ENCODE data around the gene TDP1. TPM values are rescaled to one million over a fixed set of nuclear protein-coding genes. Genes with fewer than 3 reads are reported as not detected.

TDP1 gene
- total RNA-seq, 1 experiment from 2014 or later: 42.9 TPM

DNA sequence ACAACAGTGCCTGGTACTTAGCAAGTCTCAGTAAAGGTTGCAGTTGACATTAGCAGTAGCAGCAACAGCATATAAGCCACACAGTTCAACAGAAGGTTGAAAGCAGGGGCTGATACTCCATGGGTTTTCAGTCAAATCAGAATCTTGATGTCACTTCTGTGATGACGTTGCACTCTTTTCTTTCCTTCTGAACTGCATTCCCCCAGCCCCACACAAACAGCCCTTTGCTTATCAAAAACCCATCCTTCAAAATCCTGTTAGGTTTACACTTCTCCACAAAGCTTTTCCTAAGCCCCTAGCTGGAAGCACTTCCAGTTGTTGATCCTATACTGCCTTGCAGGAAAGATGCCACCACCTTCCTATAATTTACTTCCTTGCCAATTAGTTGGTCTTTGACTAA is 72.1 kb downstream of the TDP1 start:
- BruUV-seq (replicated peaks): no TSS peak
- CTCF ChIA-PET: no interaction called here
- intact Hi-C loops (cut with micrococcal nuclease): no loop called here

GRCh38 chr14:90034156-90034555 is 78.4 kb downstream of the TDP1 start:
- intact Hi-C loops (cut with micrococcal nuclease): no loop called here
- POLR2A ChIA-PET (ENCODE audit: unreplicated experiment): no interaction called here

More for the DNA sequence above, 72.1 kb downstream of the TDP1 start:
- TF ChIP-seq, protein P1, sequence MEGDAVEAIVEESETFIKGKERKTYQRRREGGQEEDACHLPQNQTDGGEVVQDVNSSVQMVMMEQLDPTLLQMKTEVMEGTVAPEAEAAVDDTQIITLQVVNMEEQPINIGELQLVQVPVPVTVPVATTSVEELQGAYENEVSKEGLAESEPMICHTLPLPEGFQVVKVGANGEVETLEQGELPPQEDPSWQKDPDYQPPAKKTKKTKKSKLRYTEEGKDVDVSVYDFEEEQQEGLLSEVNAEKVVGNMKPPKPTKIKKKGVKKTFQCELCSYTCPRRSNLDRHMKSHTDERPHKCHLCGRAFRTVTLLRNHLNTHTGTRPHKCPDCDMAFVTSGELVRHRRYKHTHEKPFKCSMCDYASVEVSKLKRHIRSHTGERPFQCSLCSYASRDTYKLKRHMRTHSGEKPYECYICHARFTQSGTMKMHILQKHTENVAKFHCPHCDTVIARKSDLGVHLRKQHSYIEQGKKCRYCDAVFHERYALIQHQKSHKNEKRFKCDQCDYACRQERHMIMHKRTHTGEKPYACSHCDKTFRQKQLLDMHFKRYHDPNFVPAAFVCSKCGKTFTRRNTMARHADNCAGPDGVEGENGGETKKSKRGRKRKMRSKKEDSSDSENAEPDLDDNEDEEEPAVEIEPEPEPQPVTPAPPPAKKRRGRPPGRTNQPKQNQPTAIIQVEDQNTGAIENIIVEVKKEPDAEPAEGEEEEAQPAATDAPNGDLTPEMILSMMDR (conservative IDR thresholded peaks at IDR 0.05; ENCODE audit: low read depth, low read length): no peak
- no peak for TF ChIP-seq EZH2 (IDR thresholded peaks at IDR 0.05; ENCODE audit: low read length, unreplicated experiment)
- TF ChIP-seq EZH2phosphoT487 (IDR thresholded peaks at IDR 0.05; ENCODE audit: borderline replicate concordance, low read length): no peak
- Histone ChIP-seq H4K20me1 (ENCODE audit: low read length) (no peaks in the 10 kb centered on the region), H3K4me1 (ENCODE audit: insufficient read depth, low read length) (peaks cover 11% of the 10 kb centered on the region), H3K27ac (ENCODE audit: low read length) (no peak overlapping the region), H3K4me3 (ENCODE audit: low read length) (no peak overlapping the region), H3K9ac (ENCODE audit: low read length) (no peak overlapping the region), H3K9me2 (replicated peaks; ENCODE audit: low read length) (no peaks in the 10 kb centered on the region), H3K79me2 (ENCODE audit: low read length) (no peaks in the 10 kb centered on the region), H3K27me3 (ENCODE audit: low read length) (no peaks in the 10 kb centered on the region), H3K36me3 (ENCODE audit: low read depth, low read length) (peaks cover 29% of the 10 kb centered on the region), H3F3A (ENCODE audit: low read length, unreplicated experiment) (no peaks in the 10 kb centered on the region), H3K9me3 (ENCODE audit: low read length) (no peaks in the 10 kb centered on the region), H3K4me2 (ENCODE audit: low read length) (no peak overlapping the region), H2AFZ (ENCODE audit: low read length) (no peak overlapping the region)
- DNase-seq (no peak), ATAC-seq (no peak)
- POLR2A ChIA-PET (ENCODE audit: unreplicated experiment): no interaction called here

DNA sequence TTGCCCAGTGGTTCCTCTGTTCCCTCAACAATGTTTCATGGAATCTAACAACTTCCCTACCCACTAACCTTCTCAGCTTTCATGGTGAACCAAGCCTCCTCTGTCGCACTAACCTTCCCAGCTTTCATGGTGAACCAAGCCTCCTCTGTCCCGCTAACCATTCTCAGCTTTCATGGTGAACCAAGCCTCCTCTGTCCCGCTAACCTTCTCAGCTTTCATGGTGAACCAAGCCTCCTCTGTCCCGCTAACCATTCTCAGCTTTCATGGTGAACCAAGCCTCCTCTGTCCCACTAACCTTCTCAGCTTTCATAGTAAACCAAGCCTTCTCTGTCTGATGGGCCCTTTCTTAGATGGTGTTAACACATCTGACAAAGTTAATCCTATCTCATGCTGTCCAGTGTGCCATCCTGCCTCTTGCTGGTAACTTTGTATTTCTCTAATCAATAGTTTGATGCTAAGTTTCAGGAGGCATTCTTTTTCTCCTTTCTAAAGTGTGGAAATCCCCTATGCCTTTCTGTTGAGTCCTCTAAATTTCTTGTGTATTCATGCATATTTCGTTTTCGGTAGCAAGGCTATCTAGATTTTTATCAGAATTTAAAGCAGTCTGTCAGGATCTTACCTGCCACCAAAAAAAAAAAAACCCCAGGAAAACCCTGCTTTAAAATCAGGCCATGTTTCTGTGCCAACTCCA is 79.3 kb downstream of the TDP1 start:
- H3K4me2 ChIP-seq (ENCODE audit: low read length): no peak overlapping the region
- no peaks in the 10 kb centered on the region for H3K27me3 ChIP-seq (ENCODE audit: low read length)
- H3K9me3 ChIP-seq (ENCODE audit: low read length): no peaks in the 10 kb centered on the region
- H2AFZ ChIP-seq (ENCODE audit: low read length): no peak overlapping the region
- BruUV-seq (replicated peaks): no TSS peak
- no peak for DNase-seq
- no peak for TF ChIP-seq EZH2 (IDR thresholded peaks at IDR 0.05; ENCODE audit: low read length, unreplicated experiment)
- TF ChIP-seq, protein P1 (conservative IDR thresholded peaks at IDR 0.05; ENCODE audit: low read depth, low read length): no peak
- no peak for TF ChIP-seq EZH2phosphoT487 (IDR thresholded peaks at IDR 0.05; ENCODE audit: borderline replicate concordance, low read length)
- H4K20me1 ChIP-seq (ENCODE audit: low read length): no peaks in the 10 kb centered on the region
- no peak overlapping the region for H3K9ac ChIP-seq (ENCODE audit: low read length)
- no peaks in the 10 kb centered on the region for H3K4me1 ChIP-seq (ENCODE audit: insufficient read depth, low read length)
- no peak overlapping the region for H3K27ac ChIP-seq (ENCODE audit: low read length)
- H3K4me3 ChIP-seq (ENCODE audit: low read length): no peak overlapping the region
- no peak for ATAC-seq
- H3K79me2 ChIP-seq (ENCODE audit: low read length): no peaks in the 10 kb centered on the region
- POLR2A ChIA-PET (ENCODE audit: unreplicated experiment): no interaction called here
- H3K9me2 ChIP-seq (replicated peaks; ENCODE audit: low read length): no peaks in the 10 kb centered on the region
- CTCF ChIA-PET: no interaction called here
- peaks cover 33% of the 10 kb centered on the region; the same call in 1 of the 2 replicates for H3K36me3 ChIP-seq (ENCODE audit: low read depth, low read length)
- intact Hi-C loops (cut with micrococcal nuclease): no loop called here
- no peaks in the 10 kb centered on the region for H3F3A ChIP-seq (ENCODE audit: low read length, unreplicated experiment)

More at GRCh38 chr14:90034156-90034555, 78.4 kb downstream of the TDP1 start:
- Histone ChIP-seq H3K79me2 (ENCODE audit: low read length) (no peaks in the 10 kb centered on the region), H3K9me3 (ENCODE audit: low read length) (no peaks in the 10 kb centered on the region), H3F3A (ENCODE audit: low read length, unreplicated experiment) (no peaks in the 10 kb centered on the region), H2AFZ (ENCODE audit: low read length) (no peak overlapping the region), H4K20me1 (ENCODE audit: low read length) (no peaks in the 10 kb centered on the region), H3K9ac (ENCODE audit: low read length) (no peak overlapping the region), H3K27ac (ENCODE audit: low read length) (no peak overlapping the region), H3K36me3 (ENCODE audit: low read depth, low read length) (peaks cover 29% of the 10 kb centered on the region; the same call in 1 of the 2 replicates), H3K4me3 (ENCODE audit: low read length) (no peak overlapping the region), H3K4me2 (ENCODE audit: low read length) (no peak overlapping the region), H3K27me3 (ENCODE audit: low read length) (no peaks in the 10 kb centered on the region), H3K4me1 (ENCODE audit: insufficient read depth, low read length) (no peaks in the 10 kb centered on the region), H3K9me2 (replicated peaks; ENCODE audit: low read length) (no peaks in the 10 kb centered on the region)
- TF ChIP-seq EZH2 (IDR thresholded peaks at IDR 0.05; ENCODE audit: low read length, unreplicated experiment) (no peak), EZH2phosphoT487 (IDR thresholded peaks at IDR 0.05; ENCODE audit: borderline replicate concordance, low read length) (no peak)
- TF ChIP-seq, protein P1 (conservative IDR thresholded peaks at IDR 0.05; ENCODE audit: low read depth, low read length): no peak
- no TSS peak for BruUV-seq (replicated peaks)
- DNase-seq (no peak), ATAC-seq (no peak)
- CTCF ChIA-PET: no interaction called here

Measured in PC-3 (cell line).